IMR-90 (cell line): ENCODE data around the gene HERC4. TPM values are rescaled to one million over a fixed set of nuclear protein-coding genes. Genes with fewer than 3 reads are reported as not detected.

ENCODE experiments used
- ATAC-seq: fragments of 200-7000 bp; cut with Tn5 transposase; 2 replicates; pipeline ENCODE4 v1.9.1; 2020; ENCODE audit warnings: low read depth, mild to moderate bottlenecking, moderate library complexity
- BruUV-seq: library from RNA; stranded (reverse); fragments of 400-500 nt; replicated peaks from 2 replicates; lab custom pipeline; 2021; lab: Mats Ljungman, UMichigan
- CTCF ChIA-PET: fragments of 300-600 bp; formaldehyde crosslinking; extraction: SDS; loops from one replicate; lab custom pipeline; 2021; ENCODE audit warnings: antibody characterized with exemption; lab: Yijun Ruan, JAX
- POLR2A ChIA-PET: fragments of 300-600 bp; sonication (Branson Sonifier 250); formaldehyde crosslinking; loops from one replicate; lab custom pipeline; 2022; ENCODE audit warnings: antibody characterized with exemption; ENCODE audit not compliant: unreplicated experiment; lab: Charles Lee
- DNase-seq: peaks from one replicate; pipeline ENCODE4 v3.0.0; 2013
- H2AFZ ChIP-seq: replicated peaks from 2 replicates; pipeline ENCODE3; 2013; ENCODE audit warnings: low read length, mild to moderate bottlenecking; ENCODE audit not compliant: poor library complexity
- H2AK5ac ChIP-seq: 2 replicates; pipeline ENCODE4 v1.6.1; 2013; ENCODE audit warnings: low read depth, low read length, inconsistent platforms
- H2AK9ac ChIP-seq: replicated peaks from 2 replicates; pipeline ENCODE3; 2013; ENCODE audit warnings: mild to moderate bottlenecking, low read depth, low read length, moderate library complexity; ENCODE audit not compliant: poor library complexity
- H2BK120ac ChIP-seq: 2 replicates; pipeline ENCODE4 v1.6.1; 2013; ENCODE audit warnings: low read depth, low read length, inconsistent platforms
- H2BK15ac ChIP-seq: 3 replicates; pipeline ENCODE4 v1.6.1; 2013; ENCODE audit warnings: low read depth, low read length, inconsistent platforms
- H2BK20ac ChIP-seq: 2 replicates; pipeline ENCODE4 v1.6.1; 2013; ENCODE audit warnings: low read depth, mild to moderate bottlenecking, inconsistent platforms, low read length, moderate library complexity
- H2BK5ac ChIP-seq: 2 replicates; pipeline ENCODE4 v1.6.1; 2013; ENCODE audit warnings: mild to moderate bottlenecking, low read depth, low read length, inconsistent platforms; ENCODE audit not compliant: poor library complexity, severe bottlenecking
- H3K14ac ChIP-seq: replicated peaks from 2 replicates; pipeline ENCODE4 v1.6.1; 2013; ENCODE audit warnings: low read depth, low read length, inconsistent platforms
- H3K18ac ChIP-seq: 2 replicates; pipeline ENCODE4 v1.6.1; 2013; ENCODE audit warnings: low read depth, low read length, control low read depth
- H3K23ac ChIP-seq: 2 replicates; pipeline ENCODE4 v1.6.1; 2013; ENCODE audit warnings: low read depth, low read length, inconsistent platforms
- H3K27ac ChIP-seq: 2 replicates; pipeline ENCODE4 v1.5.1; 2013; ENCODE audit warnings: mild to moderate bottlenecking, control low read depth, low read length; ENCODE audit not compliant: insufficient read depth
- H3K27me3 ChIP-seq: 2 replicates; pipeline ENCODE4 v1.6.1; 2013; ENCODE audit warnings: low read length; ENCODE audit not compliant: control insufficient read depth, insufficient read depth
- H3K36me3 ChIP-seq: 2 replicates; pipeline ENCODE4 v1.6.1; 2013; ENCODE audit warnings: low read length, mixed read lengths; ENCODE audit not compliant: control insufficient read depth, insufficient read depth
- H3K4ac ChIP-seq: 2 replicates; pipeline ENCODE4 v1.6.1; 2013; ENCODE audit warnings: low read depth, low read length, inconsistent platforms
- H3K4me1 ChIP-seq: 2 replicates; pipeline ENCODE4 v1.6.1; 2013; ENCODE audit warnings: low read length, mixed read lengths; ENCODE audit not compliant: control insufficient read depth, insufficient read depth
- H3K4me2 ChIP-seq: 2 replicates; pipeline ENCODE4 v1.6.1; 2013; ENCODE audit warnings: low read depth, mild to moderate bottlenecking, control low read depth, low read length, moderate library complexity
- H3K4me3 ChIP-seq: 2 replicates; pipeline ENCODE4 v1.5.1; 2013; ENCODE audit warnings: low read depth, mild to moderate bottlenecking, control low read depth, low read length, moderate library complexity; ENCODE audit not compliant: insufficient read depth
- H3K56ac ChIP-seq: 2 replicates; pipeline ENCODE4 v1.6.1; 2013; ENCODE audit warnings: low read length, inconsistent platforms; ENCODE audit not compliant: insufficient read depth; ENCODE audit errors: extremely low read depth
- H3K79me1 ChIP-seq, 2 experiments: 2 replicates each; pipeline ENCODE4 v1.6.1; 2013; ENCODE audit warnings: low read length in 2 of 2, inconsistent platforms in 1 of 2, low read depth in 1 of 2
- H3K9ac ChIP-seq: 2 replicates; pipeline ENCODE4 v1.6.1; 2013; ENCODE audit warnings: low read depth, low read length, control low read depth
- H3K9me1 ChIP-seq: 2 replicates; pipeline ENCODE4 v1.6.1; 2013; ENCODE audit warnings: low read length, inconsistent platforms; ENCODE audit not compliant: insufficient read depth
- H3K9me3 ChIP-seq: 2 replicates; pipeline ENCODE4 v1.6.1; 2013; ENCODE audit warnings: low read length; ENCODE audit not compliant: control insufficient read depth, insufficient read depth
- H4K20me1 ChIP-seq: 2 replicates; pipeline ENCODE4 v1.6.1; 2013; ENCODE audit warnings: low read length, inconsistent platforms; ENCODE audit not compliant: insufficient read depth
- H4K5ac ChIP-seq: 2 replicates; pipeline ENCODE4 v1.6.1; 2013; ENCODE audit warnings: mild to moderate bottlenecking, low read depth, low read length, control low read depth
- H4K8ac ChIP-seq, 2 experiments: 2 replicates each; pipeline ENCODE4 v1.6.1; 2013; ENCODE audit warnings: low read depth in 2 of 2, low read length in 2 of 2, control low read depth in 1 of 2, inconsistent platforms in 1 of 2
- H4K91ac ChIP-seq: 2 replicates; pipeline ENCODE4 v1.6.1; 2013; ENCODE audit warnings: low read depth, low read length, inconsistent platforms; ENCODE audit not compliant: insufficient read depth
- CEBPB ChIP-seq: IDR thresholded peaks from 2 replicates; pipeline ENCODE4 v1.6.1; 2012; ENCODE audit warnings: low read depth, low read length, improper control_type of control experiment
- CHD1 ChIP-seq: IDR thresholded peaks from 2 replicates; pipeline ENCODE4 v1.6.1; 2012; ENCODE audit warnings: low read depth, low read length, improper control_type of control experiment
- CTCF ChIP-seq: conservative IDR thresholded peaks from 2 replicates; pipeline ENCODE4 v1.5.1; 2012; ENCODE audit warnings: mild to moderate bottlenecking, low read depth, low read length, improper control_type of control experiment
- FOS ChIP-seq: fragments of 150-350 bp; IDR thresholded peaks from 2 replicates; pipeline ENCODE4 v1.6.1; 2016; ENCODE audit warnings: low read depth, low read length
- MAFK ChIP-seq: IDR thresholded peaks from 2 replicates; pipeline ENCODE4 v1.6.1; 2012; ENCODE audit warnings: low read depth, low read length, improper control_type of control experiment
- MAZ ChIP-seq: IDR thresholded peaks from 2 replicates; pipeline ENCODE4 v1.6.1; 2012; ENCODE audit warnings: low read depth, mild to moderate bottlenecking, low read length, improper control_type of control experiment, moderate library complexity, borderline replicate concordance
- NFE2L2 ChIP-seq: fragments of 150-350 bp; IDR thresholded peaks from 2 replicates; pipeline ENCODE4 v1.6.1; 2016; ENCODE audit warnings: low read depth, mild to moderate bottlenecking, low read length
- POLR2A ChIP-seq: IDR thresholded peaks from 2 replicates; pipeline ENCODE4 v1.6.1; 2012; ENCODE audit warnings: mild to moderate bottlenecking, low read depth, low read length
- SMC3 ChIP-seq: fragments of 150-350 bp; IDR thresholded peaks from 2 replicates; pipeline ENCODE4 v1.6.1; 2016; ENCODE audit warnings: low read depth, mild to moderate bottlenecking, antibody characterized with exemption, low read length, moderate library complexity
- USF2 ChIP-seq: fragments of 150-350 bp; IDR thresholded peaks from 2 replicates; pipeline ENCODE4 v1.6.1; 2017; ENCODE audit warnings: mild to moderate bottlenecking, antibody characterized with exemption, low read length, low read depth
- WGBS, 2 experiments: methylation state at CpG; one replicate each; pipeline versions ENCODE4 v1.1.5 to v1.1.7; 2013; ENCODE audit warnings: missing lambda C conversion rate in 2 of 2; ENCODE audit not compliant: insufficient read length in 1 of 2; ENCODE audit errors: extremely low coverage in 2 of 2; 5-methylcytosine and 5-hydroxymethylcytosine counted together
- dilution Hi-C: fragments of 300-500 bp; cut with HindIII; formaldehyde crosslinking; loops from one replicate; pipeline ENCODE4 v1.14.3; 2018; ENCODE audit warnings: low sequenced_read_pairs; ENCODE audit not compliant: unreplicated experiment
- in situ Hi-C: fragments of 300-500 bp; cut with MboI; formaldehyde crosslinking; loops from 3 replicates; pipeline ENCODE4 v1.14.3; 2019; ENCODE audit warnings: low sequenced_read_pairs, inconsistent platforms, mixed read lengths
- intact Hi-C: fragments of 100-400 bp; cut with micrococcal nuclease; formaldehyde crosslinking; loops from 2 replicates; pipeline ENCODE4 v1.10.0; 2022
- polyA plus RNA-seq, 3 experiments: library from polyadenylated mRNA; depleted of rRNA; stranded (reverse); fragments of >200 nt; gene quantifications; 2 replicates each; pipeline ENCODE4 v1.2.3, GENCODE V29; 2012; ENCODE audit warnings: low replicate concordance in 1 of 3
- total RNA-seq: library from RNA; depleted of rRNA; stranded (reverse); fragments of >200 nt; gene quantifications from 2 replicates; pipeline ENCODE4 v1.2.3, GENCODE V29; 2012

HERC4 gene
- total and polyA plus RNA-seq, 2 of the 4 experiments (the other 2 are of a cell fraction) = 66.6 to 92.8 TPM

- no peaks in the 10 kb centered on the region for H3K36me3 ChIP-seq
- no peak overlapping the region for H3K9ac ChIP-seq
- BruUV-seq = no TSS peak
- H2BK15ac ChIP-seq = no peak overlapping the region
- H3K4me1 ChIP-seq = no peaks in the 10 kb centered on the region
- intact Hi-C loops (no loop called here), in situ Hi-C loops (no loop called here), dilution Hi-C loops (no loop called here)
- no peak overlapping the region for H4K91ac ChIP-seq
- TF ChIP-seq SMC3 (no peak), NFE2L2 (no peak), CHD1 (no peak), FOS (no peak), USF2 (no peak), CTCF (no peak), CEBPB (no peak), MAFK (no peak), MAZ (no peak), POLR2A (no peak)
- no peak overlapping the region for H4K5ac ChIP-seq
- ATAC-seq (no peak), DNase-seq (no peak)
- no peak overlapping the region for H2AK9ac ChIP-seq
- H3K27ac ChIP-seq = no peak overlapping the region
- H2BK20ac ChIP-seq = no peak overlapping the region
- no peak overlapping the region for H3K14ac ChIP-seq
- ChIA-PET CTCF (interaction anchor here (0.6 to 0.7 kb wide), 2 partner anchors 39 to 688 kb away, joined by 3 read pairs; no protein-coding TSS in a partner anchor), POLR2A (no interaction called here)
- peaks cover 3% of the 10 kb centered on the region for H3K9me1 ChIP-seq
- no peak overlapping the region for H2AFZ ChIP-seq
- no peak overlapping the region for H3K18ac ChIP-seq
- H3K9me3 ChIP-seq = no peaks in the 10 kb centered on the region
- H3K27me3 ChIP-seq = no peaks in the 10 kb centered on the region
- no peak overlapping the region for H2BK5ac ChIP-seq
- no peak overlapping the region for H3K4me3 ChIP-seq
- H4K8ac ChIP-seq = no peak overlapping the region
- H3K79me1 ChIP-seq = peaks cover 0 to 4% of the 10 kb centered on the region in 2 experiments; a peak in 1 of 4 replicates
- no peaks in the 10 kb centered on the region for H4K20me1 ChIP-seq
- H3K4me2 ChIP-seq = no peak overlapping the region
- H2BK120ac ChIP-seq = no peak overlapping the region
- WGBS, 2 experiments = no CpG with 5 or more reads among the region's 3 CpGs
- H3K4ac ChIP-seq = no peak overlapping the region
- no peak overlapping the region; the same call in 1 of the 2 replicates for H2AK5ac ChIP-seq
- no peak overlapping the region for H3K23ac ChIP-seq
- H3K56ac ChIP-seq = no peak overlapping the region
These were observed 43.6 kb upstream of the HERC4 start for GRCh38 chr10:68118657-68119056.
